ENCODE results near the gene ZNF697. TPM values are rescaled to one million over a fixed set of nuclear protein-coding genes. Genes with fewer than 3 reads are reported as not detected.
"Not testable (repeated sequence)": the region's sequence is repeated elsewhere in the genome, so short reads cannot be mapped to it uniquely, and the experiment has no call there.

Gene ZNF697
- total RNA-seq, 1 experiment from 2014 or later = 4.1 TPM

- Histone ChIP-seq H3F3A (ENCODE audit: insufficient read depth, low read depth) (no peaks in the 10 kb centered on the region), H3K4me1 (replicated peaks; ENCODE audit: insufficient read depth) (no peaks in the 10 kb centered on the region; the same call in 1 of the 2 replicates), H3K79me2 (ENCODE audit: low read depth) (no peaks in the 10 kb centered on the region), H4K20me1 (ENCODE audit: insufficient read depth) (no peaks in the 10 kb centered on the region), H3K36me3 (ENCODE audit: low read depth) (no peaks in the 10 kb centered on the region), H3K27me3 (ENCODE audit: insufficient read depth, low read depth) (no peaks in the 10 kb centered on the region), H3K27ac (no peak overlapping the region), H3K4me2 (no peak overlapping the region), H3K4me3 (no peak overlapping the region), H3K9me2 (ENCODE audit: insufficient read depth) (no peaks in the 10 kb centered on the region), H3K9me3 (ENCODE audit: insufficient read depth, low read depth) (no peaks in the 10 kb centered on the region), H2AFZ (no peak overlapping the region)
- ChIA-PET POLR2A (ENCODE audit: unreplicated experiment) (no interaction called here), CTCF (no interaction called here)
- DNase-seq = peak; percentile 49 to 60
- intact Hi-C loops (cut with micrococcal nuclease; ENCODE audit: unreplicated experiment) = loop anchor here (1.0 kb wide), 1 partner anchor 92 kb away; no protein-coding TSS in a partner anchor
- TF ChIP-seq CTCF (conservative IDR thresholded peaks at IDR 0.05) (peak; percentile 80), EZH2 (IDR thresholded peaks at IDR 0.05; ENCODE audit: low read depth) (no peak)
- no TSS peak for BruUV-seq (replicated peaks)
Observed at GRCh38 chr1:119582801-119583200, 65.3 kb downstream of the ZNF697 start.

GRCh38 chr1:119581076-119581475 lies 67.0 kb downstream of the ZNF697 start:
- CTCF ChIA-PET; H3K27ac ChIP-seq; H3K9me3 ChIP-seq (ENCODE audit: insufficient read depth, low read depth); POLR2A ChIA-PET (ENCODE audit: unreplicated experiment); DNase-seq; H3K4me2 ChIP-seq; H3K4me3 ChIP-seq; H3K27me3 ChIP-seq (ENCODE audit: insufficient read depth, low read depth); H4K20me1 ChIP-seq (ENCODE audit: insufficient read depth); intact Hi-C loops (cut with micrococcal nuclease; ENCODE audit: unreplicated experiment); H3F3A ChIP-seq (ENCODE audit: insufficient read depth, low read depth); H3K36me3 ChIP-seq (ENCODE audit: low read depth); H3K9me2 ChIP-seq (ENCODE audit: insufficient read depth); H3K79me2 ChIP-seq (ENCODE audit: low read depth); H2AFZ ChIP-seq; H3K4me1 ChIP-seq (replicated peaks; ENCODE audit: insufficient read depth); BruUV-seq (replicated peaks): not testable (repeated sequence)

- ChIA-PET CTCF (no interaction called here), POLR2A (ENCODE audit: unreplicated experiment) (no interaction called here)
- Histone ChIP-seq H2AFZ (no peak overlapping the region), H3K79me2 (ENCODE audit: low read depth) (no peaks in the 10 kb centered on the region), H3K36me3 (ENCODE audit: low read depth) (no peaks in the 10 kb centered on the region), H3K27me3 (ENCODE audit: insufficient read depth, low read depth) (no peaks in the 10 kb centered on the region), H3K9me3 (ENCODE audit: insufficient read depth, low read depth) (no peaks in the 10 kb centered on the region), H3K4me3 (no peak overlapping the region), H3K4me2 (no peak overlapping the region), H4K20me1 (ENCODE audit: insufficient read depth) (no peaks in the 10 kb centered on the region), H3K9me2 (ENCODE audit: insufficient read depth) (no peaks in the 10 kb centered on the region), H3K27ac (no peak overlapping the region), H3F3A (ENCODE audit: insufficient read depth, low read depth) (no peaks in the 10 kb centered on the region), H3K4me1 (replicated peaks; ENCODE audit: insufficient read depth) (no peaks in the 10 kb centered on the region)
- TF ChIP-seq CTCF (conservative IDR thresholded peaks at IDR 0.05) (no peak), EZH2 (IDR thresholded peaks at IDR 0.05; ENCODE audit: low read depth) (no peak)
- intact Hi-C loops (cut with micrococcal nuclease; ENCODE audit: unreplicated experiment) = no loop called here
- BruUV-seq (replicated peaks) = no TSS peak
- peak in 1 of 2 experiments; percentile 5 for DNase-seq
Observed at GRCh38 chr1:119573886-119574285, 74.2 kb downstream of the ZNF697 start.

GRCh38 chr1:119569930-119570622 lies 78.0 kb downstream of the ZNF697 start:
- H2AFZ ChIP-seq; POLR2A ChIA-PET (ENCODE audit: unreplicated experiment); BruUV-seq (replicated peaks); H3K79me2 ChIP-seq (ENCODE audit: low read depth); H3K9me3 ChIP-seq (ENCODE audit: insufficient read depth, low read depth); H3K36me3 ChIP-seq (ENCODE audit: low read depth); H3K27ac ChIP-seq; H4K20me1 ChIP-seq (ENCODE audit: insufficient read depth); H3K27me3 ChIP-seq (ENCODE audit: insufficient read depth, low read depth); H3K4me3 ChIP-seq; H3K9me2 ChIP-seq (ENCODE audit: insufficient read depth); H3K4me2 ChIP-seq; H3F3A ChIP-seq (ENCODE audit: insufficient read depth, low read depth); CTCF ChIA-PET; DNase-seq; H3K4me1 ChIP-seq (replicated peaks; ENCODE audit: insufficient read depth); intact Hi-C loops (cut with micrococcal nuclease; ENCODE audit: unreplicated experiment): not testable (repeated sequence)
- TF ChIP-seq CTCF (conservative IDR thresholded peaks at IDR 0.05) = peak; percentile 35; the same call in 1 of the 2 replicates
